Sigmoid colon (tissue), 7 donors: ENCODE data around the gene CWH43. TPM values are rescaled to one million over a fixed set of nuclear protein-coding genes. Genes with fewer than 3 reads are reported as not detected.
"Not testable (repeated sequence)": the region's sequence is repeated elsewhere in the genome, so short reads cannot be mapped to it uniquely, and the experiment has no call there.

Experiments
- DNase-seq: peaks from one replicate; pipeline ENCODE4 v3.0.0-alpha.2; 2019
- H3K27ac ChIP-seq, 4 donors: fragments of 200-600 bp; sonication (generic); one replicate each; pipeline ENCODE4 v1.5.1; 2016 to 2019; ENCODE audit warnings: mild to moderate bottlenecking in 1 of 4
- H3K27me3 ChIP-seq, 3 donors: fragments of 200-600 bp; sonication (generic); one replicate each; pipeline ENCODE4 v1.5.1; 2019; ENCODE audit warnings: mild to moderate bottlenecking in 1 of 3
- H3K36me3 ChIP-seq, 4 donors: fragments of 200-600 bp; sonication (generic); one replicate each; pipeline ENCODE4 v1.5.1; 2016 to 2019
- H3K4me1 ChIP-seq, 4 donors: fragments of 200-600 bp; sonication (generic); one replicate each; pipeline ENCODE4 v1.5.1; 2017 to 2019
- H3K4me3 ChIP-seq, 4 donors: fragments of 200-600 bp; sonication (generic); one replicate each; pipeline ENCODE4 v1.5.1; 2017 to 2019; ENCODE audit warnings: mild to moderate bottlenecking in 2 of 4, moderate library complexity in 1 of 4
- H3K9me3 ChIP-seq, 4 donors: fragments of 200-600 bp in 3 of 4; sonication (generic) in 3 of 4; one replicate each; pipeline versions ENCODE4 v1.5.1 to v1.6.1; 2013 to 2019
- WGBS, 2 donors: extraction: QIAGEN DNeasy Blood & Tissue Kit; methylation state at CpG; one replicate each; pipeline ENCODE4 v1.1.7; 2013; 5-methylcytosine and 5-hydroxymethylcytosine counted together
- intact Hi-C: fragments of 100-400 bp; cut with DNase I; formaldehyde crosslinking; loops from one replicate; pipeline ENCODE4 v1.15.1; 2023
- polyA plus RNA-seq, 3 donors: library from polyadenylated mRNA; stranded (reverse); fragments of 200-250 nt; gene quantifications; one replicate each; pipeline ENCODE4 v1.2.3, GENCODE V29; 2013
- small RNA-seq, 3 donors: library from RNA; depleted of rRNA; stranded (forward); fragments of <200 nt; gene quantifications; one replicate each; pipeline ENCODE3, GENCODE V24; 2016
- total RNA-seq, 4 donors: library from RNA; depleted of rRNA; stranded (reverse); fragments of >200 nt; gene quantifications; one replicate each; pipeline ENCODE4 v1.1.0, GENCODE V29; 2016
- donor health status: healthy with polysubstance abuse.
- donor health status: Bipolar disorder and iron deficiency.
- donor health status: healthy.

CWH43 gene
- total and polyA plus RNA-seq, 7 donors = 2.4 to 9.1 (median 4.6) TPM; not detected in 4

GRCh38 chr4:49108183-49108978 lies 122.3 kb downstream of the CWH43 start:
- H3K27ac ChIP-seq, H3K4me3 ChIP-seq, H3K36me3 ChIP-seq, H3K27me3 ChIP-seq, H3K4me1 ChIP-seq, intact Hi-C loops, DNase-seq: not testable (repeated sequence)
- H3K9me3 ChIP-seq = peaks cover 7 to 48% (median 12%) of the 10 kb centered on the region in 4 donors
- WGBS, 2 donors = 61 to 63% methylated on average over 15 of the region's 17 CpGs

- H3K27ac ChIP-seq, H3K4me1 ChIP-seq, H3K27me3 ChIP-seq, intact Hi-C loops, H3K36me3 ChIP-seq, H3K4me3 ChIP-seq, DNase-seq: not testable (repeated sequence)
- 63 to 67% methylated on average over 10 of the region's 10 CpGs for WGBS, 2 donors
- peaks cover 3 to 36% (median 11%) of the 10 kb centered on the region in 4 donors for H3K9me3 ChIP-seq
Measured at GRCh38 chr4:49109567-49110166, 123.6 kb downstream of the CWH43 start.

GRCh38 chr4:49110579-49110978 lies 124.5 kb downstream of the CWH43 start:
- peaks cover 3 to 32% (median 12%) of the 10 kb centered on the region in 4 donors for H3K9me3 ChIP-seq
- WGBS, 2 donors = 70 to 76% methylated on average over 5 of the region's 5 CpGs

More at GRCh38 chr4:49110579-49110978, 124.5 kb downstream of the CWH43 start:
- intact Hi-C loops, H3K36me3 ChIP-seq, DNase-seq, H3K4me1 ChIP-seq, H3K27me3 ChIP-seq, H3K4me3 ChIP-seq, H3K27ac ChIP-seq: not testable (repeated sequence)

Small RNAs within 50 kb of the gene (small RNA-seq; reads per million reads assigned to genes)
- gene AC020593.1 = 0 reads per million in 3 donors

Other genes with a start within 250 kb of the CWH43 start
- gene FRYL, start 206.0 kb upstream of the CWH43 start, total RNA-seq = 10 to 100 TPM; 44.9 to 72.4 (median 63.2) TPM
- gene FRYL, start 206.0 kb upstream of the CWH43 start, polyA plus RNA-seq = 10 to 100 TPM; 41.4 to 63.6 (median 41.6) TPM
- gene OCIAD1, start 155.2 kb upstream of the CWH43 start, total RNA-seq = 100 to 1,000 TPM in 3 of 4 donors, 10 to 100 TPM in 1; 96.1 to 133 (median 110) TPM
- 100 to 1,000 TPM in 1 of 3 donors, 10 to 100 TPM in 2; 51.7 to 124 (median 69.4) TPM for gene OCIAD1, start 155.2 kb upstream of the CWH43 start, polyA plus RNA-seq
- 10 to 100 TPM in 2 of 4 donors, 1 to 10 TPM in 2; 7.1 to 21.8 (median 11.4) TPM for gene OCIAD2, start 79.5 kb upstream of the CWH43 start, total RNA-seq
- 100 to 1,000 TPM in 1 of 3 donors, 10 to 100 TPM in 2; 78.9 to 188 (median 91.9) TPM for gene OCIAD2, start 79.5 kb upstream of the CWH43 start, polyA plus RNA-seq